MM.1S (cell line): ENCODE data around the gene MVK.

ENCODE experiments used
- DNase-seq: peaks from one replicate; pipeline ENCODE4 v3.0.0-alpha.2; 2015
- H2AFZ ChIP-seq: fragments of 300-600 bp; sonication (generic); 2 replicates; pipeline ENCODE4 v1.6.0; 2016; ENCODE audit warnings: antibody characterized with exemption, low read length
- H3F3A ChIP-seq: fragments of 300-600 bp; sonication (generic); 2 replicates; pipeline ENCODE4 v1.6.1; 2016; ENCODE audit warnings: mild to moderate bottlenecking, antibody characterized with exemption, low read length, moderate library complexity, mixed read lengths; ENCODE audit not compliant: insufficient read depth
- H3K27ac ChIP-seq: fragments of 300-600 bp; sonication (generic); 2 replicates; pipeline ENCODE4 v1.5.1; 2016; ENCODE audit warnings: mild to moderate bottlenecking, low read length
- H3K27me3 ChIP-seq: fragments of 300-600 bp; sonication (generic); replicated peaks from 2 replicates; pipeline ENCODE4 v1.6.0; 2016; ENCODE audit warnings: low read length; ENCODE audit not compliant: insufficient read depth
- H3K36me3 ChIP-seq: fragments of 300-600 bp; sonication (generic); replicated peaks from 2 replicates; pipeline ENCODE4 v1.6.1; 2016; ENCODE audit warnings: mild to moderate bottlenecking, low read length, mixed read lengths; ENCODE audit not compliant: insufficient read depth
- H3K4me1 ChIP-seq: fragments of 300-600 bp; sonication (generic); 2 replicates; pipeline ENCODE4 v1.6.1; 2016; ENCODE audit warnings: low read length, mixed read lengths
- H3K4me2 ChIP-seq: fragments of 300-600 bp; sonication (generic); 2 replicates; pipeline ENCODE4 v1.6.0; 2016; ENCODE audit warnings: low read depth, low read length
- H3K4me3 ChIP-seq: fragments of 300-600 bp; sonication (generic); 2 replicates; pipeline ENCODE4 v1.5.1; 2016; ENCODE audit warnings: low read length, mixed read lengths
- H3K79me2 ChIP-seq: fragments of 300-600 bp; sonication (generic); 2 replicates; pipeline ENCODE4 v1.6.1; 2016; ENCODE audit warnings: mixed run types, low read length, mixed read lengths
- H3K9ac ChIP-seq: fragments of 300-600 bp; sonication (generic); 2 replicates; pipeline ENCODE4 v1.6.1; 2016; ENCODE audit warnings: low read length, mixed read lengths
- H3K9me2 ChIP-seq: fragments of 300-600 bp; sonication (generic); replicated peaks from 2 replicates; pipeline ENCODE4 v1.6.1; 2016; ENCODE audit warnings: mild to moderate bottlenecking, low read length, mixed read lengths; ENCODE audit not compliant: insufficient read depth
- H3K9me3 ChIP-seq: fragments of 300-600 bp; sonication (generic); replicated peaks from 2 replicates; pipeline ENCODE4 v1.6.1; 2016; ENCODE audit warnings: mild to moderate bottlenecking, low read length, mixed read lengths; ENCODE audit not compliant: insufficient read depth
- H4K20me1 ChIP-seq: fragments of 300-600 bp; sonication (generic); 2 replicates; pipeline ENCODE4 v1.6.1; 2016; ENCODE audit warnings: mild to moderate bottlenecking, low read length, moderate library complexity, mixed read lengths; ENCODE audit not compliant: insufficient read depth
- CTCF ChIP-seq: fragments of 300-600 bp; sonication (generic); IDR thresholded peaks from 2 replicates; pipeline ENCODE4 v1.5.1; 2016; ENCODE audit warnings: antibody characterized with exemption, low read length, mixed read lengths
- EZH2 ChIP-seq: fragments of 300-600 bp; sonication (generic); optimal IDR thresholded peaks from 2 replicates; pipeline ENCODE3; 2017; ENCODE audit warnings: low read depth, mild to moderate bottlenecking, antibody characterized with exemption, low read length, mixed read lengths
- EZH2phosphoT487 ChIP-seq: fragments of 300-600 bp; sonication (generic); IDR thresholded peaks from 2 replicates; pipeline ENCODE4 v1.6.1; 2018; ENCODE audit warnings: antibody characterized with exemption, low read length

The MVK gene

GRCh38 chr12:109580684-109581333, 7.2 kb downstream of the MVK start:
- Histone ChIP-seq H3K4me1 (no peaks in the 10 kb centered on the region), H3K27me3 (no peaks in the 10 kb centered on the region), H3F3A (no peaks in the 10 kb centered on the region), H3K36me3 (no peaks in the 10 kb centered on the region), H3K9me2 (no peaks in the 10 kb centered on the region), H3K27ac (no peak overlapping the region), H3K9me3 (no peaks in the 10 kb centered on the region), H2AFZ (no peak overlapping the region), H3K4me2 (no peak overlapping the region), H3K9ac (no peak overlapping the region), H3K79me2 (no peaks in the 10 kb centered on the region), H4K20me1 (no peaks in the 10 kb centered on the region), H3K4me3 (no peak overlapping the region)
- no peak for TF ChIP-seq EZH2phosphoT487
- no peak for TF ChIP-seq CTCF
- no peak for TF ChIP-seq EZH2
- no peak for DNase-seq

- Histone ChIP-seq H3K79me2 (no peaks in the 10 kb centered on the region), H3K9me2 (no peaks in the 10 kb centered on the region), H3K9me3 (no peaks in the 10 kb centered on the region), H3K9ac (no peak overlapping the region), H2AFZ (no peak overlapping the region), H3K4me2 (no peak overlapping the region), H3K27me3 (no peaks in the 10 kb centered on the region), H3K36me3 (no peaks in the 10 kb centered on the region), H3F3A (no peaks in the 10 kb centered on the region), H3K4me1 (no peaks in the 10 kb centered on the region), H3K27ac (no peak overlapping the region), H3K4me3 (no peak overlapping the region), H4K20me1 (no peaks in the 10 kb centered on the region)
- TF ChIP-seq EZH2phosphoT487, result no peak
- no peak for TF ChIP-seq EZH2
- no peak for TF ChIP-seq CTCF
- DNase-seq, result no peak
These were observed 7.7 kb downstream of the MVK start for GRCh38 chr12:109581334-109581691.

- TF ChIP-seq CTCF, result no peak
- TF ChIP-seq EZH2, result no peak
- no peak for TF ChIP-seq EZH2phosphoT487
- Histone ChIP-seq H2AFZ (no peak overlapping the region), H3K9me2 (no peaks in the 10 kb centered on the region), H3K27ac (no peak overlapping the region), H3K4me3 (no peak overlapping the region), H3K27me3 (no peaks in the 10 kb centered on the region), H3K36me3 (no peaks in the 10 kb centered on the region), H3K4me2 (no peak overlapping the region), H3F3A (no peaks in the 10 kb centered on the region), H3K9me3 (no peaks in the 10 kb centered on the region), H4K20me1 (no peaks in the 10 kb centered on the region), H3K79me2 (no peaks in the 10 kb centered on the region), H3K9ac (no peak overlapping the region), H3K4me1 (no peaks in the 10 kb centered on the region)
- no peak for DNase-seq
These were observed 8.3 kb downstream of the MVK start for GRCh38 chr12:109581856-109582255.
